NCI-H2227 (cell line): Measurements from ENCODE around the gene MRPS35.

ENCODE experiments used
- DNase-seq: peaks from one replicate; lab custom pipeline; 2025; ENCODE audit not compliant: unreplicated experiment; lab: John Stamatoyannopoulos, UW

MRPS35 gene

GRCh38 chr12:27771481-27772327 is 61.1 kb downstream of the MRPS35 start:
- DNase-seq: no peak

GRCh38 chr12:27772328-27773049 is 61.9 kb downstream of the MRPS35 start:
- no peak for DNase-seq

- no peak for DNase-seq
Observed at GRCh38 chr12:27777141-27777540, 66.5 kb downstream of the MRPS35 start.

GRCh38 chr12:27778206-27778605 is 67.6 kb downstream of the MRPS35 start:
- no peak for DNase-seq

GRCh38 chr12:27779416-27779919 is 68.8 kb downstream of the MRPS35 start:
- DNase-seq: peak; percentile 50

GRCh38 chr12:27779920-27780611 is 69.4 kb downstream of the MRPS35 start, which contains the start of the genes KLHL42 and MANSC4:
KLHL42 (plus strand) TSS chr12:27780233; CDS start chr12:27780331, 98 bp downstream.
MANSC4 (minus strand) TSS chr12:27780236; CDS start chr12:27771276, 8,960 bp downstream.
- peak; percentile 82 for DNase-seq

- DNase-seq: peak; percentile 48
Observed at GRCh38 chr12:27780612-27781408, 70.2 kb downstream of the MRPS35 start.

- DNase-seq: peak; percentile 3
Observed at GRCh38 chr12:27781680-27782079, 71.0 kb downstream of the MRPS35 start.

- DNase-seq: no peak
Observed at GRCh38 chr12:27782481-27782880, 71.8 kb downstream of the MRPS35 start.

GRCh38 chr12:27785882-27786570 is 75.4 kb downstream of the MRPS35 start:
- no peak for DNase-seq

- no peak for DNase-seq
Observed at GRCh38 chr12:27787559-27787958, 76.9 kb downstream of the MRPS35 start.

GRCh38 chr12:27790179-27790578 is 79.5 kb downstream of the MRPS35 start:
- DNase-seq: no peak

- no peak for DNase-seq
Observed at GRCh38 chr12:27794818-27795584, 84.4 kb downstream of the MRPS35 start.

- no peak for DNase-seq
Observed at GRCh38 chr12:27796128-27796527, 85.5 kb downstream of the MRPS35 start.

- no peak for DNase-seq
Observed at GRCh38 chr12:27797301-27798025, 86.8 kb downstream of the MRPS35 start.

- no peak for DNase-seq
Observed at GRCh38 chr12:27800819-27801218, 90.2 kb downstream of the MRPS35 start.

GRCh38 chr12:27801630-27802029 is 91.0 kb downstream of the MRPS35 start:
- DNase-seq: no peak

GRCh38 chr12:27802511-27802910 is 91.9 kb downstream of the MRPS35 start:
- DNase-seq: no peak
